SK-N-SH treated with all-trans-retinoic acid at 6 μM for 48 hours (cell line): Measurements from ENCODE around the gene ATP6V1D.

ENCODE experiments used
- ARNTL ChIP-seq: fragments of 450-650 bp; formaldehyde crosslinking; IDR thresholded peaks from 2 replicates; pipeline ENCODE4 v1.5.0; 2020; ENCODE audit warnings: low read depth, mild to moderate bottlenecking, moderate library complexity, borderline replicate concordance
- CREB5 ChIP-seq: fragments of 250-450 bp; sonication (Bioruptor Pico); IDR thresholded peaks from 2 replicates; pipeline ENCODE4 v1.5.1; 2020; ENCODE audit warnings: low read depth, mild to moderate bottlenecking, moderate library complexity
- ESRRG ChIP-seq: fragments of 250-450 bp; sonication (Bioruptor Pico); IDR thresholded peaks from 2 replicates; pipeline ENCODE4 v1.6.1; 2021; ENCODE audit warnings: mild to moderate bottlenecking
- PATZ1 ChIP-seq: fragments of 250-450 bp; sonication (Bioruptor Pico); IDR thresholded peaks from 2 replicates; pipeline ENCODE4 v1.8.0; 2020; ENCODE audit warnings: mild to moderate bottlenecking, moderate library complexity, borderline replicate concordance
- ZC3H10 ChIP-seq: fragments of 250-450 bp; sonication (Bioruptor Pico); IDR thresholded peaks from 2 replicates; pipeline ENCODE4 v1.5.1; 2021; ENCODE audit warnings: mild to moderate bottlenecking, moderate library complexity
- ZFP3 ChIP-seq: fragments of 250-450 bp; sonication (Bioruptor Pico); IDR thresholded peaks from 2 replicates; pipeline ENCODE4 v1.5.0; 2020; ENCODE audit warnings: mild to moderate bottlenecking, moderate library complexity
- ZFP30 ChIP-seq: fragments of 450-650 bp; formaldehyde crosslinking; IDR thresholded peaks from 2 replicates; pipeline ENCODE4 v1.5.0; 2022; ENCODE audit warnings: mild to moderate bottlenecking, moderate library complexity
- ZNF70 ChIP-seq: fragments of 450-650 bp; formaldehyde crosslinking; IDR thresholded peaks from 2 replicates; pipeline ENCODE4 v1.5.0; 2020; ENCODE audit warnings: mild to moderate bottlenecking, moderate library complexity
- ZNF8 ChIP-seq: fragments of 450-650 bp; formaldehyde crosslinking; IDR thresholded peaks from 2 replicates; pipeline ENCODE4 v1.5.0; 2020; ENCODE audit warnings: mild to moderate bottlenecking, moderate library complexity
- TF ChIP-seq, protein P1 (sequence below): fragments of 250-450 bp; sonication (Bioruptor Pico); IDR thresholded peaks from 2 replicates; pipeline ENCODE4 v1.5.0; 2020; ENCODE audit warnings: mild to moderate bottlenecking, moderate library complexity
- TF ChIP-seq, protein P2 (sequence below): fragments of 250-450 bp; sonication (Bioruptor Pico); IDR thresholded peaks from 2 replicates; pipeline ENCODE4 v1.5.1; 2021; ENCODE audit warnings: mild to moderate bottlenecking, moderate library complexity

GRCh38 chr14:67359775-67360469 lies at the start of gene ATP6V1D, which contains the start of gene EIF2S1:
- TF ChIP-seq ARNTL (CRISPR knock-in tag) (no peak), PATZ1 (CRISPR knock-in tag) (no peak), ESRRG (no peak), CREB5 (CRISPR knock-in tag) (no peak), ZFP30 (CRISPR knock-in tag) (no peak), ZNF8 (CRISPR knock-in tag) (no peak), ZFP3 (CRISPR knock-in tag) (no peak), ZC3H10 (no peak), ZNF70 (CRISPR knock-in tag) (no peak)
- TF ChIP-seq, protein P1, sequence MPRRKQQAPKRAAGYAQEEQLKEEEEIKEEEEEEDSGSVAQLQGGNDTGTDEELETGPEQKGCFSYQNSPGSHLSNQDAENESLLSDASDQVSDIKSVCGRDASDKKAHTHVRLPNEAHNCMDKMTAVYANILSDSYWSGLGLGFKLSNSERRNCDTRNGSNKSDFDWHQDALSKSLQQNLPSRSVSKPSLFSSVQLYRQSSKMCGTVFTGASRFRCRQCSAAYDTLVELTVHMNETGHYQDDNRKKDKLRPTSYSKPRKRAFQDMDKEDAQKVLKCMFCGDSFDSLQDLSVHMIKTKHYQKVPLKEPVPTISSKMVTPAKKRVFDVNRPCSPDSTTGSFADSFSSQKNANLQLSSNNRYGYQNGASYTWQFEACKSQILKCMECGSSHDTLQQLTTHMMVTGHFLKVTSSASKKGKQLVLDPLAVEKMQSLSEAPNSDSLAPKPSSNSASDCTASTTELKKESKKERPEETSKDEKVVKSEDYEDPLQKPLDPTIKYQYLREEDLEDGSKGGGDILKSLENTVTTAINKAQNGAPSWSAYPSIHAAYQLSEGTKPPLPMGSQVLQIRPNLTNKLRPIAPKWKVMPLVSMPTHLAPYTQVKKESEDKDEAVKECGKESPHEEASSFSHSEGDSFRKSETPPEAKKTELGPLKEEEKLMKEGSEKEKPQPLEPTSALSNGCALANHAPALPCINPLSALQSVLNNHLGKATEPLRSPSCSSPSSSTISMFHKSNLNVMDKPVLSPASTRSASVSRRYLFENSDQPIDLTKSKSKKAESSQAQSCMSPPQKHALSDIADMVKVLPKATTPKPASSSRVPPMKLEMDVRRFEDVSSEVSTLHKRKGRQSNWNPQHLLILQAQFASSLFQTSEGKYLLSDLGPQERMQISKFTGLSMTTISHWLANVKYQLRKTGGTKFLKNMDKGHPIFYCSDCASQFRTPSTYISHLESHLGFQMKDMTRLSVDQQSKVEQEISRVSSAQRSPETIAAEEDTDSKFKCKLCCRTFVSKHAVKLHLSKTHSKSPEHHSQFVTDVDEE: no peak
- TF ChIP-seq, protein P2, sequence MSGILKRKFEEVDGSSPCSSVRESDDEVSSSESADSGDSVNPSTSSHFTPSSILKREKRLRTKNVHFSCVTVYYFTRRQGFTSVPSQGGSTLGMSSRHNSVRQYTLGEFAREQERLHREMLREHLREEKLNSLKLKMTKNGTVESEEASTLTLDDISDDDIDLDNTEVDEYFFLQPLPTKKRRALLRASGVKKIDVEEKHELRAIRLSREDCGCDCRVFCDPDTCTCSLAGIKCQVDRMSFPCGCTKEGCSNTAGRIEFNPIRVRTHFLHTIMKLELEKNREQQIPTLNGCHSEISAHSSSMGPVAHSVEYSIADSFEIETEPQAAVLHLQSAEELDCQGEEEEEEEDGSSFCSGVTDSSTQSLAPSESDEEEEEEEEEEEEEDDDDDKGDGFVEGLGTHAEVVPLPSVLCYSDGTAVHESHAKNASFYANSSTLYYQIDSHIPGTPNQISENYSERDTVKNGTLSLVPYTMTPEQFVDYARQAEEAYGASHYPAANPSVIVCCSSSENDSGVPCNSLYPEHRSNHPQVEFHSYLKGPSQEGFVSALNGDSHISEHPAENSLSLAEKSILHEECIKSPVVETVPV (CRISPR knock-in tag): no peak
